ENCODE results near the gene RNASE9. TPM values are rescaled to one million over a fixed set of nuclear protein-coding genes. Genes with fewer than 3 reads are reported as not detected.

The RNASE9 gene
- total RNA-seq, 2 experiments from 2014 or later: not detected

DNA sequence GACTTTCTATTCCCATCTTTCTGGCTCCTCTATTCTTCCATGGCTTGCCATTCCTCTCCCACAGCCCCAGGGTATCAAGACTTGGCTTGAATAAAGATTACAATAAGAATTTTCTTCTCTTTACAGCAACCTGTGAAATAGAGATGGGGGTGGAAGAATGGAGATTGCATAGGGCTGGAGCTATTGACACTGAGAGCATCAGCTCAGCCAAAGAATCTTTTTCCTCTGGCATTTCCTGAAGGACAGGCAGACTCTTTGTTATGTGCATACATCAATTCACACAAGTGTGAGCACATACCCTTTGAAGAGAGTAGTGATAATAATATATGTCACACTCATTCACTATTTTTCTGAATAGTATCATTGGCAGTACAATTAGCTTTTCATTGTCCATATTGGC lies 22.3 kb upstream of the RNASE9 start:
- Mint-ChIP-seq H3K27me3 (no peaks in the 10 kb centered on the region), H3K36me3 (ENCODE audit: low read depth) (no peaks in the 10 kb centered on the region), H3K27ac (no peak overlapping the region), H3K9me3 (peaks cover 4% of the 10 kb centered on the region), H3K4me3 (no peak overlapping the region), H3K4me1 (ENCODE audit: low read depth) (no peaks in the 10 kb centered on the region)
- no peaks in the 10 kb centered on the region for H3K27me3 ChIP-seq (ENCODE audit: control insufficient read depth in 1 of 2, insufficient read depth in 2 of 2, low read length in 2 of 2)
- no peak overlapping the region for H3K27ac ChIP-seq (ENCODE audit: low read depth in 1 of 2, low read length in 2 of 2)
- ATAC-seq (ENCODE audit: poor library complexity) (no peak), DNase-seq (no peak)
- no peaks in the 10 kb centered on the region for H3K9me3 ChIP-seq (ENCODE audit: control insufficient read depth in 1 of 2, insufficient read depth in 1 of 2, low read length in 2 of 2)
- ChIA-PET CTCF (no interaction called here), POLR2A (interaction anchor here (0.9 kb wide), 1 partner anchor 52 kb away, joined by 3 read pairs; no protein-coding TSS in a partner anchor)
- no peaks in the 10 kb centered on the region for H3K36me3 ChIP-seq (ENCODE audit: insufficient read depth, low read length)
- no peak overlapping the region for H3K4me3 ChIP-seq (ENCODE audit: low read length)
- TF ChIP-seq, protein P1, sequence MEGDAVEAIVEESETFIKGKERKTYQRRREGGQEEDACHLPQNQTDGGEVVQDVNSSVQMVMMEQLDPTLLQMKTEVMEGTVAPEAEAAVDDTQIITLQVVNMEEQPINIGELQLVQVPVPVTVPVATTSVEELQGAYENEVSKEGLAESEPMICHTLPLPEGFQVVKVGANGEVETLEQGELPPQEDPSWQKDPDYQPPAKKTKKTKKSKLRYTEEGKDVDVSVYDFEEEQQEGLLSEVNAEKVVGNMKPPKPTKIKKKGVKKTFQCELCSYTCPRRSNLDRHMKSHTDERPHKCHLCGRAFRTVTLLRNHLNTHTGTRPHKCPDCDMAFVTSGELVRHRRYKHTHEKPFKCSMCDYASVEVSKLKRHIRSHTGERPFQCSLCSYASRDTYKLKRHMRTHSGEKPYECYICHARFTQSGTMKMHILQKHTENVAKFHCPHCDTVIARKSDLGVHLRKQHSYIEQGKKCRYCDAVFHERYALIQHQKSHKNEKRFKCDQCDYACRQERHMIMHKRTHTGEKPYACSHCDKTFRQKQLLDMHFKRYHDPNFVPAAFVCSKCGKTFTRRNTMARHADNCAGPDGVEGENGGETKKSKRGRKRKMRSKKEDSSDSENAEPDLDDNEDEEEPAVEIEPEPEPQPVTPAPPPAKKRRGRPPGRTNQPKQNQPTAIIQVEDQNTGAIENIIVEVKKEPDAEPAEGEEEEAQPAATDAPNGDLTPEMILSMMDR (IDR thresholded peaks at IDR 0.05): no peak
- H3K4me1 ChIP-seq (ENCODE audit: insufficient read depth, low read length): no peaks in the 10 kb centered on the region
- intact Hi-C loops (cut with DNase I, micrococcal nuclease): no loop called here

DNA sequence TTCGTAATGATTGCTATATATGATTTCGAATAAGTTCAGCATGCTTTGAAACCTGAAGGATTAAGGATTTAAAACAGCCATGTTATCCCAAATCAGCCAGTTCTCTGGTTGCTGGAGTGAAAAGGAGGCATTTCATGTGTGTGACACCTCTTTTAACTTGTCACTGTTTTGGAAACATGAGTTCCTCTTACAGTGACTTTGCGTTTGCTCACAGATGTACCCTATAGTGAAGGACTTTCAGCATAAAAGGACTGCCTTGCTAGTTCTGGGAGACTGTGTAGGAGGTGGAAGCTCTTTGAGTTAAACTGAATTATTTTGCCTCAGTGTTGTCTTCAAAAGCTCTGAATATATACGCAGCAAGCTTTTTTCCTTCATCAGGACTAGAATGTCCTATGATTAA lies 19.4 kb upstream of the RNASE9 start:
- no peak overlapping the region for H3K4me3 Mint-ChIP-seq
- ATAC-seq (ENCODE audit: poor library complexity) (no peak), DNase-seq (no peak)
- intact Hi-C loops (cut with DNase I, micrococcal nuclease): no loop called here
- no peaks in the 10 kb centered on the region for H3K27me3 ChIP-seq (ENCODE audit: control insufficient read depth in 1 of 2, insufficient read depth in 2 of 2, low read length in 2 of 2)
- no peaks in the 10 kb centered on the region for H3K36me3 Mint-ChIP-seq (ENCODE audit: low read depth)
- H3K4me1 Mint-ChIP-seq (ENCODE audit: low read depth): no peaks in the 10 kb centered on the region
- POLR2A ChIA-PET: no interaction called here
- no peaks in the 10 kb centered on the region for H3K27me3 Mint-ChIP-seq
- no peaks in the 10 kb centered on the region for H3K36me3 ChIP-seq (ENCODE audit: insufficient read depth, low read length)
- CTCF ChIA-PET: no interaction called here
- no peak overlapping the region for H3K4me3 ChIP-seq (ENCODE audit: low read length)
- no peaks in the 10 kb centered on the region for H3K9me3 Mint-ChIP-seq
- H3K27ac ChIP-seq (ENCODE audit: low read depth in 1 of 2, low read length in 2 of 2): no peak overlapping the region
- TF ChIP-seq, protein P1 (IDR thresholded peaks at IDR 0.05): no peak
- H3K9me3 ChIP-seq (ENCODE audit: control insufficient read depth in 1 of 2, insufficient read depth in 1 of 2, low read length in 2 of 2): no peaks in the 10 kb centered on the region
- no peak overlapping the region for H3K27ac Mint-ChIP-seq
- no peaks in the 10 kb centered on the region for H3K4me1 ChIP-seq (ENCODE audit: insufficient read depth, low read length)

DNA sequence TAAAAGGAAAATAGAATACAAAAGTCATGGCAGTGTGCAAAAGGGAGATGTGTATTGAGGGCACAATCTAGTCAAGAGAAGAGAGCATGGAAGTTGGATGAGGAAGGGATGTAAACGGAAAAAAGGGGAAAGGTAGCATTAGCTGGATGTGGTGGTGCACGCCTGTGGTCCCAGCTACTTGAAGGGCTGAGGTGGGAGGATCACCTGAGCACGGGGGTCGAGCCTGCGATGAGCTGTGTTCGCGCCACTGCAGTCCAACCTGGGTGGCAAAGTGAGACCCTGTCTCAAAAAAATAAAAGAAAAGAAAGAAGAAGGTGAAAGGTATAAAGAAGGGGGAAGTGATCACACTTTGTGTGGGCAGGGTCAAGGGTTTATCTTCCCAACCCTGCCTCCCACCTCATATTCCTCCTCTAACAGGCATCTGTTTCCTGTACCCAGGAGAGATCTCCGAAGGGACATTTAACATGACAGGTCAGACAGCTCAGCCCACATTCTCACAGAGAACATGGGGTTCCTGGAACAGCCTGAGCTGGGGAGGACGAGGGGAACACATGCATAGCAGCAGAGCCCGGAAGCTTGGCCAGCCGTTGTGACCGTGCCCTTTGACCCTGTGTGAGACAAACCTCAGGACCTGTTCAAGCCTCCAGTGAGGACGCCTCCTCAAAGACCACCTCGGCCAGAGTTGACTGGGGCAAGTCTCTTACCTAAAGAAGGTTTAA lies 18.1 kb upstream of the RNASE9 start:
- no peak for ATAC-seq (ENCODE audit: poor library complexity)
- no peak for DNase-seq
- Mint-ChIP-seq H3K4me3 (no peak overlapping the region), H3K36me3 (ENCODE audit: low read depth) (no peaks in the 10 kb centered on the region), H3K27ac (no peak overlapping the region), H3K4me1 (ENCODE audit: low read depth) (no peaks in the 10 kb centered on the region), H3K27me3 (no peaks in the 10 kb centered on the region), H3K9me3 (no peaks in the 10 kb centered on the region)
- H3K36me3 ChIP-seq (ENCODE audit: insufficient read depth, low read length): no peaks in the 10 kb centered on the region
- no peaks in the 10 kb centered on the region for H3K27me3 ChIP-seq (ENCODE audit: control insufficient read depth in 1 of 2, insufficient read depth in 2 of 2, low read length in 2 of 2)
- TF ChIP-seq, protein P1 (IDR thresholded peaks at IDR 0.05): no peak
- ChIA-PET CTCF (no interaction called here), POLR2A (no interaction called here)
- no peaks in the 10 kb centered on the region for H3K9me3 ChIP-seq (ENCODE audit: control insufficient read depth in 1 of 2, insufficient read depth in 1 of 2, low read length in 2 of 2)
- intact Hi-C loops (cut with DNase I, micrococcal nuclease): no loop called here
- H3K4me1 ChIP-seq (ENCODE audit: insufficient read depth, low read length): no peaks in the 10 kb centered on the region
- H3K27ac ChIP-seq (ENCODE audit: low read depth in 1 of 2, low read length in 2 of 2): no peak overlapping the region
- H3K4me3 ChIP-seq (ENCODE audit: low read length): no peak overlapping the region
